Stimulated activated CD8-positive, alpha-beta memory T cell treated with anti-CD3 and anti-CD28 coated beads, Interleukin-15, amount 100 ng/mL, for 48 hours (primary cell): ENCODE measurements around the gene TEX26.

Experiments
- DNase-seq, 2 donors: peaks; one replicate each; pipeline ENCODE4 v3.0.0-alpha.2; 2020; ENCODE audit warnings: low read depth in 2 of 2

TEX26 gene

DNA sequence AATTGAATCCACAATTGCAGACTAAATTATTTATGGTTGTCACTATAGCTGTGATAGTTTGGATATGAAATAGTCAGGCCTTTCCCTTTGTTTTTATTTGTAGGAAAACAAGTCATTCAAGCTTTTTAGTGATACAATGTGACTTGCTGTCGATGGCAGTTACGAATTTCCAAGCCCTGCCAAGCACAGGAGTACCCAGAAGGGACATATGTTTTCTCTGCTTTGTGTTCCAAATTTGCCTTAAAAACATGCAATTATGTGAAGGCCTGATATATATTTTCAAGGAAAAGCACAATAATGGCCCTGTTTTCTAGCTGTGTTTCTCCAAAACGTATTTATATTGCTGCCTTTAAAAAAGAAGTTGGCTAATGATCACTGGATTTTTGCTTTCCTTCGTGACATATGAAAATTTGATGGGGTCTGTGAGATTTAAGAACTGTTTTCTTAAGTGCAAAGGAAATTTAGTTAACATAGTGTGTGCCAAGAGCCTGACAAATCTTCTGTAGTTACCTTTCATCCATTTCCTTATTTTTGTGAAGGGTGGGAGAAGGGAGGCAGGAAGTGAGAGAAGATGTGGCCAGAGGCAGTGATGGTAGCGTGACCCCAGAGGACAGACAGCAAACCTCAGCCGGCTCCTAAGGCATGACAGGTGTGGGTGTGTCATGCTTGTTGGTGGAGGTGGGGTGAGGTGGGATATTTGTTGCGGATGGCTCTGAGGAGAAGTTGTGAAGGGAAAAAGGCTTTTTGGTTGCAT lies 79.6 kb downstream of the TEX26 start:
- no peak for DNase-seq

DNA sequence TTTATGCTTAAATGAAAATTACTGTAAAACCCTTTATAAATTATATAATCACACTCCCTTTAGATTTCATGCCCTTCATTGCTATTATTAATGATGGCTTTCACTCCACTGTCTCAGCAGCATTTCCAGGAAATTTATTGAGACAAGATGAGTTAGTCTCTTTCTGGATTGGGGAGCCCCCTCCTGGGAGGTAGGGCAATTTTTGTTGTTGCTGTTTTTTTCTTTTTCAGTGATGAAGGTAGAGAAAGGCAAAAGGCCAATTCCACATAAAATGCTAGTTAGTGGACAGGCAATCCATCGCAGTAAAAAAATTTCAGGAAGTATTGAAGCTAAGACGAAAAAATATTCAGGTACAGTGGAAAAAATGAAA lies 80.2 kb downstream of the TEX26 start:
- no peak for DNase-seq

GRCh38 chr13:31014456-31014855 lies 82.0 kb downstream of the TEX26 start:
- DNase-seq, result no peak

DNA sequence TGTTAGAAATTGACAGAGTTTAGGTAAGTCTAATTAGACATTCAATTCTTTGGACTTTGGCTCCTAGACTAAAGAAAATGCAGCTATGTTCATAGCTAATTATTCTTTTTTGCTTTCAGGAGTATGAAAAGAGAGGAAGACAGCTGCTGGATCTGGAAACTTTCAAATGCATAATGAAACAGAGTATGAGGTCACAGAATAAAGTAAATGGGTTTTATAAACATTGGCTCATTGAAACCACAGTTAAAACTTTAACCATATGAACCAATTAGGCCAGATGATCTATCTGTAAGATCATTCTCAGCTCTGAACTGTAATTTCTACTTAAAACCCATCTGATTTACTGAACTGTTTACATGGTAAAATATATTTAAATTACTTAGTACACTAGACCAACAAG lies 82.7 kb downstream of the TEX26 start:
- no peak for DNase-seq

GRCh38 chr13:31016342-31017325 lies 84.2 kb downstream of the TEX26 start:
- no peak for DNase-seq

GRCh38 chr13:31018511-31018910 lies 86.1 kb downstream of the TEX26 start:
- no peak for DNase-seq

DNA sequence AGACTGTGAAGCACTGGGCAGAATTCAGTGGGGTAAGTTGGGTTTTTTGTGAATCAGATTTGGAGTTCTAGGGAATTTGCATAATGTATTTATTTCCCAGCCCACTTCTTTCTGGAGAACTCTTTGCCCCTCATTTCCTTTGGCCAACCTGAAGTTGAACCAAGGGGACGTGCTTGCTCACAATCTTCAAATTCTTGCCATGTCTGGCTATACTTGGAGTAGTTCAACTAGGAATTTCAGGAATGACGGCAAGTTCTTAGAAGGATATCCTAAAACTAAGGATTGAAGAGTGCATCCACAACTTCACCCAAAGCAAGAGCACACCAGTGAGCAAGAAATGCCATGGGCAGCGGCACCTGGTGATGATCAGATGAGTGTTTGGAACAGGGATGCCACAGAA lies 88.5 kb downstream of the TEX26 start:
- no peak for DNase-seq

DNA sequence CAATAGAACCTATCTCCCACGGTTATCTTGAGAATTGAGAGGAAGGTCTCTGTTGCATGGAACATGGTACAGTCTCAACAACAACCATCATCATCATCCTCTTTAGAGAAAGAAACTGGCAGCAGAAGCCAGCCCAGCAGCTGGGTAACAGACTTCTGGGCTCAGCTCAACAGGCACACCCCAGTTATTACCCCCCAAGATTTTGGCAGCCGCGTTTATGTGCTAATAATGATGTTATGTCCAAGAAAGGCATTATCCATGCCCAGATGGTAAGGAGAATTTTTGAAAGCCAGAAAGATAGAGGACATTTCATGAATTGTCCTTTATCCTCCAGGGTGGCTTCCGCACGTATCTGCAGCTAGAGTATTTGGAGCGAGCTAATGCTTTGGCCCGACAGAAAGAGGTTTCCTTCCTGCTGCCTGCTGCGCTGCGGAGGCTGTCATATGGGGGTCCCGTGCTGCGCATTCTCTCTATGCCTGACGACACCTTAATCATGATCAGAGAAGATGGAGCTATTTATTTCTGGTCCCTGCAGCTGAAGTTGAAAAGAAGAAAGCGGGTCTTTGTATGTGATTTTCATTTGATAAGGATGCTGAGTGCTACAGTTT lies 89.9 kb downstream of the TEX26 start:
- DNase-seq, result no peak

GRCh38 chr13:31022928-31023530 lies 90.6 kb downstream of the TEX26 start:
- DNase-seq, result no peak
